Sigmoid colon (tissue), 4 donors: ENCODE data around the gene ZNF467.

Experiments used
- EP300 ChIP-seq, 4 donors: sonication (generic); formaldehyde crosslinking; IDR thresholded peaks; one replicate each; pipeline ENCODE4 v1.6.1; 2017; ENCODE audit warnings: antibody characterized with exemption in 4 of 4
- POLR2A ChIP-seq, 2 donors: fragments of 450-650 bp; IDR thresholded peaks; one replicate each; pipeline ENCODE4 v1.6.1; 2016; ENCODE audit warnings: antibody characterized with exemption in 2 of 2, mild to moderate bottlenecking in 2 of 2, moderate library complexity in 2 of 2

DNA sequence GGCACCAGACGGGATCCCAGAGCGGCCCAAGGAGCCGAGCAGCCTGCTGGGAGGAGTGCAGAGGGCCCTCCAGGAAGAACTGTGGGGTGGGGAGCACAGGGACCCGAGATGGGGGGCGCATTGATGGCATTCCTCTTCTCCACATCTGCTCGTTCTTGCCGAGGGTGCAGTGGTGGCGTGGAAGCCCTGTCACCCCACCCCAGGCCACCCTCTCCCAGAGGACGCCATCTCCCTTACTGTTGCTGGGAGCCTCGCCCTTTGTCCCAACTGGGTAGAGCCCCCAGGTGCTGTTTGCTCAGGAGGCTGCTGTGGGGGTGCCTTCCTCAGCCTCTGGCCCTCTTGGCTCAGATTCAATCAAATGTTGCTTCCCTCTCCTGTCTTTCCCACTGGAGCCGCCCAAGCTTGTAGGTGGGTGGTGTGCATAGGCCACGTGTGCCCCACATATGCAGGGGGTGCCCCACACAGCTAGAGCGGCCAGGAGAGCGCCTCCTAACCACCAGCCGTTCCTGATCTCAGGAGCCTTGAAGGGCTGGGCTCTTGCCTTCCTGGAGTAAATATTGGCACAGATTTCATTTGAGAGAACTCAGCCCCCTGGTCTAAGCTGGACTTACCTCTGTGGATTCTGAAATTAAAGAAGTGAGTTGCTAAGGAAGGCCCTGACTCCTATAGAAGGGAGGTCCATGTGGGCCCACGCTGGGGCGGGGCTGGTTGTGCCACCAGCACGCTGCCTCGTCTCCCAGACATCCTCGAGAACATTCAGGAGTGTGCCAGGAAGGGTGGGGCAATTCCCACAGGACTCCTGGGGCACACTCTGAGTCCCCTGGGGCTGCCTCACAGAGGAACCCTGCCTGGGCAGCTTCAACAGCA, 39.2 kb downstream of the ZNF467 start:
- TF ChIP-seq POLR2A (IDR thresholded peaks at IDR 0.05) (no peak), EP300 (IDR thresholded peaks at IDR 0.05) (no peak)
